ENCODE results near the gene KPNA6.

Gene KPNA6

DNA sequence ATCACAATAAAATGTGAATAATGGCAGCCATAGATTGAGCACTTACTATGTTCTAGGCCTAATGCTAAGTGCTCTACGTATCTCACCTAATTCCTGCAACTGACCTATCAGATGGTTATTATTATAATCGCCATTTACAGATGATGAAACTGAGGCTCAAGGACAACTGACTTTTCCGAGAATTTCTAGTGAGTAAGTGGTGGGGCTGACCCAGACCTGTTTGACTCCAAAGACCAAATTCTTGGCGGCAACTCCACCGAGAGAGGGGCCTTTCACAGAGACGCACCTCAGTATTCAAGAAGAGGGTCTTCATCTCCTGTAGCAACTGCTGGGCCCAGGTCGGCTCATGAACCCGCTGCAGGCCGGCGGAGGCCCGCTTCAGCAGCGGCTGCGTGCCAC is 113.7 kb downstream of the KPNA6 start:
- no peak for DNase-seq

DNA sequence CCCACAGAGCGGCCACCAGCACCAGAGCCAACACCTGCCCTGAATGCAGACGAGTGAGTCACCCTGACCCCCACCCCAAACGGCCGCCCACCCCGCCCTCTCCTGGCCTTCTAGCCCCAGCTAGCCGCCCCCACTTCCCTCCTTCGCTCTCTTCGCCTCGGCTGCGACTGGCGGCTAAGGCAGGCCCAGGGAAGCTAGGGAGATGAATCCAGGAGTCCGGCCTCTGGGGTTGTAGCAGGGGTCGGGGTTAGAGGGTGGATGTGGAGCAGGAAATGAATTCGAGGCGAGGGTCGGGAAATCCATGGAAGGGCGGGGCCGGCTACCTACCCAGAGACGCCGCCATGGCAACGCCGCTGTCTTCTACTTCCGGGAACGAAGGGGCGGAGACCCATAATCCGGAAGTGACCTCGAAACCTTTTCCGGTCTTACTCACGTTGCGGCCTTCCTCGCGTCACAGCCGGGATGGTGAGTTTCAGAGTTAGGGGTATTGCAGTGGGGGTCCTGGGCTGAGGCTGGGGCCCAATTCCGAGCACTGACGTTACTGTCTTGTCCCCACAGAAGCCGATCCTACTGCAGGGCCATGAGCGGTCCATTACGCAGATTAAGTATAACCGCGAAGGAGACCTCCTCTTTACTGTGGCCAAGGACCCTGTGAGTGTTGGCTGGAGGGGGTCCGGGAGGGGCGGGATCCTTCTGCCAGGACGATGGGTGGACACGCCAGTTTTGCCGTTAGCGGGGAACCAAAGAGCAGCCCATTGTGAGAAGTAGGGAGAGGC is 114.3 kb downstream of the KPNA6 start, which contains the start of the genes EIF3I and TMEM234:
EIF3I (plus strand) TSS at position 428 of the 776 bp plus-strand sequence; CDS start at position 463, 35 bp downstream.
TMEM234 (minus strand) TSS at position 374 of the 776 bp plus-strand sequence; CDS start at position 343, 31 bp downstream.
- DNase-seq, result peak; percentile 95

DNA sequence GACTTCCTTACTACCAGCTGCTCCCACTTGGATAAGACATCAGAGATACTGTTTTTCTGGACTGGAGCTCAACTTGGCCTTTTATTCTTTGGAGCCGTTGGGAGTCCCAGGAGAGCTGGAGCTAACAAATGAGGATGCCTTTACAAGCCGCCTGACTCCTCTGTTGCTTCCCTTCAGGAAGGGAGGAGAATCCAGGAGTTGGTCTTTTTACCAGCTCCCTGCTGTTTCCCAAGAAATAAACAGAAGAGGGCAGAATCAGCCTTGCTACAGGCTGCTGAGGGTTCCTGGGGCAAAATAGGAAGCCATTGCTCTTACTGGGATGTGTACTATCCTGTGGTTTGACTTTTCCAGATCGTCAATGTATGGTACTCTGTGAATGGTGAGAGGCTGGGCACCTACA is 115.8 kb downstream of the KPNA6 start:
- no peak for DNase-seq

DNA sequence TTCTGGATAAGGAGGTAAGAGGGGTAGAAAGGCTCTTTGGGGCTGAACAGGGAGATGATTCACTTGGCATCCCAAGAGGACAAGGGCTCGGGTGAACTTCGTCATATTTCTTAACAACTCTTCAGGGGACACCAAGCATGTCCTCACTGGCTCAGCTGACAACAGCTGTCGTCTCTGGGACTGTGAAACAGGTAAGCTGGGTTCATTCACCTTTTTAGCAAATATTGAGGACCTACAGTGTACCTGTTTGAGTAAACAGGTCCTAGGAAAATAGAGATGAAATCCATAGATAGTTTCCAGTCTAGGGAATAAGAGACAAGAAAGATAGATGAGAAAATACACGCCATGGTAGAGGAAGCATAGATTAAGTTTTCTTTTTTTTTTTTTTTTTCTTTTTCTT is 116.4 kb downstream of the KPNA6 start:
- DNase-seq, result no peak

Measured in NCI-H345 (cell line).